Tibial nerve (tissue), 4 donors: ENCODE data around the gene FALEC. TPM values are rescaled to one million over a fixed set of nuclear protein-coding genes. Genes with fewer than 3 reads are reported as not detected.

ENCODE experiments used
- DNase-seq, 2 donors: peaks; one replicate each; pipeline ENCODE4 v3.0.0-alpha.2; 2019; ENCODE audit warnings: low spot score in 2 of 2
- H3K27ac ChIP-seq, 4 donors: fragments of 200-600 bp; sonication (generic) in 3 of 4; one replicate each; pipeline ENCODE4 v1.5.1; 2017 to 2019; ENCODE audit warnings: mild to moderate bottlenecking in 1 of 4
- H3K27me3 ChIP-seq, 2 donors: fragments of 200-600 bp; sonication (generic) in 1 of 2; one replicate each; pipeline versions ENCODE4 v1.5.1 to v1.6.0; 2017 to 2019
- H3K36me3 ChIP-seq, 3 donors: fragments of 200-600 bp; sonication (generic); one replicate each; pipeline ENCODE4 v1.5.1; 2018 to 2019
- H3K4me1 ChIP-seq, 4 donors: fragments of 200-600 bp; sonication (generic) in 3 of 4; one replicate each; pipeline ENCODE4 v1.5.1; 2017 to 2019
- H3K4me3 ChIP-seq, 4 donors: fragments of 200-600 bp; sonication (generic) in 3 of 4; one replicate each; pipeline ENCODE4 v1.5.1; 2017 to 2019; ENCODE audit warnings: mild to moderate bottlenecking in 1 of 4, moderate library complexity in 1 of 4
- H3K9me3 ChIP-seq, 4 donors: fragments of 200-600 bp; sonication (generic) in 3 of 4; one replicate each; pipeline ENCODE4 v1.5.1; 2017 to 2019
- CTCF ChIP-seq, 5 experiments: fragments of 200-600 bp in 3 of 5; fragments of 450-650 bp in 2 of 5; sonication (generic) in 3 of 5; IDR thresholded peaks; one replicate each; pipeline ENCODE4 v1.5.1; 2016 to 2019; ENCODE audit warnings: antibody characterized with exemption in 5 of 5, mild to moderate bottlenecking in 3 of 5, moderate library complexity in 2 of 5
- EP300 ChIP-seq, 2 donors: sonication (generic); formaldehyde crosslinking; IDR thresholded peaks; one replicate each; pipeline ENCODE4 v1.6.1; 2017; ENCODE audit warnings: antibody characterized with exemption in 2 of 2, mild to moderate bottlenecking in 1 of 2
- POLR2A ChIP-seq, 2 donors: fragments of 450-650 bp; IDR thresholded peaks; one replicate each; pipeline ENCODE4 v1.6.1; 2017; ENCODE audit warnings: antibody characterized with exemption in 2 of 2, mild to moderate bottlenecking in 2 of 2, moderate library complexity in 2 of 2
- WGBS, 2 donors: methylation state at CpG; one replicate each; pipeline ENCODE4 v1.1.5; 2018; 5-methylcytosine and 5-hydroxymethylcytosine counted together
- total RNA-seq, 4 donors: library from RNA; depleted of rRNA; stranded (reverse); fragments of >200 nt; gene quantifications; one replicate each; pipeline ENCODE4 v1.1.0, GENCODE V29; 2016

The FALEC gene
- total RNA-seq, 4 donors from 2014 or later, result not detected

GRCh38 chr1:150549496-150550221 lies 34.1 kb downstream of the FALEC start:
- Histone ChIP-seq H3K4me1 (peaks cover 0 to 61% (median 33%) of the 10 kb centered on the region in 4 donors), H3K9me3 (no peaks in the 10 kb centered on the region), H3K27ac (peak overlapping the region; percentile 84 to 99 (median 97)), H3K4me3 (peak overlapping the region; percentile 64 to 78 (median 74)), H3K36me3 (peaks cover 0 to 8% (median 0%) of the 10 kb centered on the region in 3 donors), H3K27me3 (no peaks in the 10 kb centered on the region)
- TF ChIP-seq EP300 (IDR thresholded peaks at IDR 0.05) (peak in 1 of 2 donors; percentile 34), CTCF (IDR thresholded peaks at IDR 0.05) (no peak), POLR2A (IDR thresholded peaks at IDR 0.05) (peak in 1 of 2 donors; percentile 51)
- DNase-seq, result no peak
- 10 to 15% methylated on average over 34 to 40 of the region's 43 CpGs for WGBS, 2 donors

GRCh38 chr1:150550222-150551050 lies 34.9 kb downstream of the FALEC start:
- 35 to 36% methylated on average over 21 to 22 of the region's 22 CpGs for WGBS, 2 donors
- peaks cover 0 to 14% (median 0%) of the 10 kb centered on the region in 3 donors for H3K36me3 ChIP-seq
- TF ChIP-seq EP300 (IDR thresholded peaks at IDR 0.05) (no peak), POLR2A (IDR thresholded peaks at IDR 0.05) (no peak), CTCF (IDR thresholded peaks at IDR 0.05) (no peak)
- no peaks in the 10 kb centered on the region for H3K9me3 ChIP-seq
- H3K27me3 ChIP-seq, result no peaks in the 10 kb centered on the region
- no peak for DNase-seq
- peaks cover 0 to 64% (median 33%) of the 10 kb centered on the region in 4 donors for H3K4me1 ChIP-seq
- H3K27ac ChIP-seq, result peak overlapping the region; percentile 84 to 99 (median 97)
- peak overlapping the region in 3 of 4 donors; percentile 73 to 78 (median 76) for H3K4me3 ChIP-seq

GRCh38 chr1:150551051-150551783 lies 35.7 kb downstream of the FALEC start:
- WGBS, 2 donors, result 64 to 65% methylated on average over 11 of the region's 11 CpGs
- Histone ChIP-seq H3K4me1 (peaks cover 0 to 69% (median 33%) of the 10 kb centered on the region in 4 donors), H3K4me3 (peak overlapping the region in 1 of 4 donors; percentile 78), H3K36me3 (peaks cover 0 to 22% (median 0%) of the 10 kb centered on the region in 3 donors), H3K27ac (peak overlapping the region; percentile 84 to 99 (median 97)), H3K9me3 (no peaks in the 10 kb centered on the region), H3K27me3 (no peaks in the 10 kb centered on the region)
- DNase-seq, result no peak
- TF ChIP-seq POLR2A (IDR thresholded peaks at IDR 0.05), result no peak
- no peak for TF ChIP-seq CTCF (IDR thresholded peaks at IDR 0.05)
- no peak for TF ChIP-seq EP300 (IDR thresholded peaks at IDR 0.05)

- Histone ChIP-seq H3K4me1 (peaks cover 0 to 75% (median 33%) of the 10 kb centered on the region in 4 donors), H3K27ac (peak overlapping the region; percentile 84 to 99 (median 97)), H3K27me3 (no peaks in the 10 kb centered on the region), H3K4me3 (no peak overlapping the region), H3K9me3 (no peaks in the 10 kb centered on the region), H3K36me3 (peaks cover 0 to 27% (median 0%) of the 10 kb centered on the region in 3 donors)
- no peak for DNase-seq
- TF ChIP-seq EP300 (IDR thresholded peaks at IDR 0.05) (no peak), POLR2A (IDR thresholded peaks at IDR 0.05) (no peak), CTCF (IDR thresholded peaks at IDR 0.05) (no peak)
- 38 to 40% methylated on average over 1 of the region's 1 CpG for WGBS, 2 donors
Measured at GRCh38 chr1:150551784-150552127, 36.2 kb downstream of the FALEC start.
